Gastroesophageal sphincter (tissue), 3 donors: ENCODE data around the gene NAMPT.

Experiments used
- POLR2AphosphoS5 ChIP-seq: sonication (generic); formaldehyde crosslinking; IDR thresholded peaks from one replicate; pipeline ENCODE4 v1.6.1; 2017; ENCODE audit warnings: antibody characterized with exemption
- TF ChIP-seq, protein P1 (sequence below), 4 experiments: fragments of 200-600 bp in 2 of 4; fragments of 450-650 bp in 2 of 4; sonication (generic) in 1 of 4; IDR thresholded peaks; one replicate each; pipeline ENCODE4 v1.5.1; 2017 to 2019; ENCODE audit warnings: antibody characterized with exemption in 4 of 4, mild to moderate bottlenecking in 2 of 4, moderate library complexity in 2 of 4

DNA sequence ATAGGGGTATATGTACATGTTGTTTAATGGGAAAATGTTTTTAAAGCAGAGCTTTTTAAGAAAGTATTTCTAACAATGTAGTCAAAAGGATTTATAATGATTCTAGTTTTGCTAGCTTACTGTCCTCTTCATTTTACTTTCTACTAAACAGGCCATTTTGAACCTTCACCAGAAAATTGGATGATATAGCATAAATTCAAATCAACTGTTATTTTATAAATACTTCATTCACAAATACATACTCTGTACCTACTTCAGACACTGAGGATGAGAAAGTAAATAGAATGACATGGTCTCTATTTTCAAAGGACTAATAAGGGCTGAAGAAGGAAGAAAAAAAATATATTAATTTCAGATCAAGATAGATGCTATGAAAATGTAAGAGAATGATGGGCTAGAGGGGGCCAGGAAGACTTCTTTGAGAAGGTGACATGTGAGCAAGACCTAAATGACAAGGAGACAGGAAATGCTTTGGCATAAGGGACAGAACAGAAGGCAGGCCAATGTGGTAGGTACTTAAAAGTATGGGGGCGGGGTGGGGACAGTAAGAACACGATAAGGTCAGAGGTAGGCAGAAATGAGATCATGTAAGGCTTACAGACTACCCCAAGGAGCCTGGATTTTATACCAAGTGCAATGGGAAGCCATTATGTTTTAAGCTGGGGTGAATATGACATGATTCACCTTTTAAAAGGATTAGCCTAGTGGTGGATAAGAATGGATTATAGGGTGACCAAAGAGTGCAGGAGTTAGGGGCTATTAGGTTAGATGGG lies 5.2 kb downstream of the NAMPT start:
- TF ChIP-seq, protein P1, sequence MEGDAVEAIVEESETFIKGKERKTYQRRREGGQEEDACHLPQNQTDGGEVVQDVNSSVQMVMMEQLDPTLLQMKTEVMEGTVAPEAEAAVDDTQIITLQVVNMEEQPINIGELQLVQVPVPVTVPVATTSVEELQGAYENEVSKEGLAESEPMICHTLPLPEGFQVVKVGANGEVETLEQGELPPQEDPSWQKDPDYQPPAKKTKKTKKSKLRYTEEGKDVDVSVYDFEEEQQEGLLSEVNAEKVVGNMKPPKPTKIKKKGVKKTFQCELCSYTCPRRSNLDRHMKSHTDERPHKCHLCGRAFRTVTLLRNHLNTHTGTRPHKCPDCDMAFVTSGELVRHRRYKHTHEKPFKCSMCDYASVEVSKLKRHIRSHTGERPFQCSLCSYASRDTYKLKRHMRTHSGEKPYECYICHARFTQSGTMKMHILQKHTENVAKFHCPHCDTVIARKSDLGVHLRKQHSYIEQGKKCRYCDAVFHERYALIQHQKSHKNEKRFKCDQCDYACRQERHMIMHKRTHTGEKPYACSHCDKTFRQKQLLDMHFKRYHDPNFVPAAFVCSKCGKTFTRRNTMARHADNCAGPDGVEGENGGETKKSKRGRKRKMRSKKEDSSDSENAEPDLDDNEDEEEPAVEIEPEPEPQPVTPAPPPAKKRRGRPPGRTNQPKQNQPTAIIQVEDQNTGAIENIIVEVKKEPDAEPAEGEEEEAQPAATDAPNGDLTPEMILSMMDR (IDR thresholded peaks at IDR 0.05), result no peak
- TF ChIP-seq POLR2AphosphoS5, result no peak
